ENCODE measurements around the gene MAST3. TPM values are rescaled to one million over a fixed set of nuclear protein-coding genes. Genes with fewer than 3 reads are reported as not detected.
A peak's percentile ranks its signal among the peaks of the same experiment; 100 is the strongest.
"Not testable (repeated sequence)": the region's sequence is repeated elsewhere in the genome, so short reads cannot be mapped to it uniquely, and the experiment has no call there.

MAST3 gene
- total RNA-seq, 1 experiment from 2014 or later, result 14.1 TPM

DNA sequence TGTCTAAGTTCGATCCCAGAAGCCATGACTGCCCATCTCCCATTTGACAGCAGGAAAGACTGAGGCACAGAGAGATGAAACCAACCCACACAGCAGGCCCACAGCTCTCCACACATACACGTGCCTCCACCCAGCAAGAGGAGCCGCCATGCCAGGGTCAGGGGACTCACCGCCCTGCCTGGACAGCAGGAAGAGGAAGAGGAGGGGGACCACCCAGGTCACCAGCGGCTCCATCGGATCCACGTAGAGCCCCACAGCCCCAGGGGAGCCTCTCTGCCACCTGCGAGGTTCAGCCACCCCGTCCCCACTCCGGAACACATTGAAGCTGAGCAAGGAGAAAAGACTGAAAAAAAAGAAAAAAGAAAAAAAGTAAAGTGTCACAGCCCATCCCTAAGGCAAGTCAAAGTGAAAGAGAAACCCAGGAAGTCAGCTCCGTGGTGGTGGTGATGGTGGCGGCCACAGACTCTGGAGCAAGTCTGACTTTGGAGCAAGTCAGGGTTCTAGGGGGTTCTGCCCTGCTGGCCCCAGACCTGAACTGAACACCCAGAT, 10.9 kb upstream of the MAST3 start, which contains the start of gene IL12RB1:
Gene IL12RB1 (minus strand): TSS at position 345 of the 549 bp plus-strand sequence. CDS start 111 bp downstream, at position 234.
- H3K9me2 ChIP-seq (ENCODE audit: insufficient read depth), result no peaks in the 10 kb centered on the region
- H3K27ac ChIP-seq, result no peak within 1 kb of the TSS
- ChIA-PET CTCF (interaction anchor here (0.5 kb wide), 1 partner anchor 216 kb away, joined by 4 read pairs; no protein-coding TSS in a partner anchor), POLR2A (ENCODE audit: unreplicated experiment) (no interaction called here)
- H3F3A ChIP-seq (ENCODE audit: insufficient read depth, low read depth), result peaks cover 14% of the 10 kb centered on the region; the same call in 1 of the 2 replicates
- no peaks in the 10 kb centered on the region for H3K79me2 ChIP-seq (ENCODE audit: low read depth)
- no TSS peak for BruUV-seq (replicated peaks)
- intact Hi-C loops (cut with micrococcal nuclease; ENCODE audit: unreplicated experiment), result no loop called here
- H3K36me3 ChIP-seq (ENCODE audit: low read depth), result no peaks in the 10 kb centered on the region
- DNase-seq, result no peak
- H3K4me1 ChIP-seq (replicated peaks; ENCODE audit: insufficient read depth), result no peaks in the 10 kb centered on the region
- TF ChIP-seq, protein P1, sequence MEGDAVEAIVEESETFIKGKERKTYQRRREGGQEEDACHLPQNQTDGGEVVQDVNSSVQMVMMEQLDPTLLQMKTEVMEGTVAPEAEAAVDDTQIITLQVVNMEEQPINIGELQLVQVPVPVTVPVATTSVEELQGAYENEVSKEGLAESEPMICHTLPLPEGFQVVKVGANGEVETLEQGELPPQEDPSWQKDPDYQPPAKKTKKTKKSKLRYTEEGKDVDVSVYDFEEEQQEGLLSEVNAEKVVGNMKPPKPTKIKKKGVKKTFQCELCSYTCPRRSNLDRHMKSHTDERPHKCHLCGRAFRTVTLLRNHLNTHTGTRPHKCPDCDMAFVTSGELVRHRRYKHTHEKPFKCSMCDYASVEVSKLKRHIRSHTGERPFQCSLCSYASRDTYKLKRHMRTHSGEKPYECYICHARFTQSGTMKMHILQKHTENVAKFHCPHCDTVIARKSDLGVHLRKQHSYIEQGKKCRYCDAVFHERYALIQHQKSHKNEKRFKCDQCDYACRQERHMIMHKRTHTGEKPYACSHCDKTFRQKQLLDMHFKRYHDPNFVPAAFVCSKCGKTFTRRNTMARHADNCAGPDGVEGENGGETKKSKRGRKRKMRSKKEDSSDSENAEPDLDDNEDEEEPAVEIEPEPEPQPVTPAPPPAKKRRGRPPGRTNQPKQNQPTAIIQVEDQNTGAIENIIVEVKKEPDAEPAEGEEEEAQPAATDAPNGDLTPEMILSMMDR (conservative IDR thresholded peaks at IDR 0.05), result no peak
- no peak for TF ChIP-seq EZH2 (IDR thresholded peaks at IDR 0.05; ENCODE audit: low read depth)
- no peak within 1 kb of the TSS for H3K4me3 ChIP-seq
- 0 out of 2 replicates have a peak within 1 kb of the TSS, but pooled peaks have one; percentile 61 for H2AFZ ChIP-seq
- no peaks in the 10 kb centered on the region; the same call in 1 of the 2 replicates for H3K27me3 ChIP-seq (ENCODE audit: insufficient read depth, low read depth)
- no peaks in the 10 kb centered on the region for H4K20me1 ChIP-seq (ENCODE audit: insufficient read depth)
- peak within 1 kb of the TSS; percentile 27; the same call in 1 of the 2 replicates for H3K4me2 ChIP-seq
- no peaks in the 10 kb centered on the region for H3K9me3 ChIP-seq (ENCODE audit: insufficient read depth, low read depth)

DNA sequence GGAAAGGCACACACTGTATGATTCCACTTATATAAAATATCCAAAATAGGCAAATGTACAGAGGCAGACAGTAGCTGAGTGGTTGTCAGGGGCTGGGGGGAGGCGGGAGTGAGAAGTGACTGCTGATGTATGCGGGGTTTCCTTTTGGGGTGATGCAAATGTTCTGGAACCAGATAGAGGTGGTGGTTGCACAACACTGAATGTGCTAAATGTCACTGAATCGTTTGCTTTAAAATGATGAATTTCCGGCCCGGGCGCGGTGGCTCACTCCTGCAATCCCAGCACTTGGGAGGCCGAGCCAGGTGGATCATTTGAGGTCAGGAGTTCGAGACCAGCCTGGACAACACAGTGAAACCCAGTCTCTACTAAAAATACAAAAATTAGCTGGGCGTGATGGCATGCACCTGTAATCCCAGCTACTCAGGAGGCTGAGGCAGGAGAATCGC, 8.5 kb upstream of the MAST3 start:
- H4K20me1 ChIP-seq (ENCODE audit: insufficient read depth); DNase-seq; H3K9me3 ChIP-seq (ENCODE audit: insufficient read depth, low read depth); intact Hi-C loops (cut with micrococcal nuclease; ENCODE audit: unreplicated experiment); H3K27ac ChIP-seq; H3K4me3 ChIP-seq; POLR2A ChIA-PET (ENCODE audit: unreplicated experiment); H3K79me2 ChIP-seq (ENCODE audit: low read depth); H3K4me2 ChIP-seq; H3K9me2 ChIP-seq (ENCODE audit: insufficient read depth); BruUV-seq (replicated peaks); H3K36me3 ChIP-seq (ENCODE audit: low read depth); H3K27me3 ChIP-seq (ENCODE audit: insufficient read depth, low read depth); H3K4me1 ChIP-seq (replicated peaks; ENCODE audit: insufficient read depth); H2AFZ ChIP-seq: not testable (repeated sequence)
- CTCF ChIA-PET, result interaction anchor here (0.7 kb wide), 1 partner anchor 77 kb away, joined by 3 read pairs; no protein-coding TSS in a partner anchor
- H3F3A ChIP-seq (ENCODE audit: insufficient read depth, low read depth), result peaks cover 14% of the 10 kb centered on the region; the same call in 1 of the 2 replicates

DNA sequence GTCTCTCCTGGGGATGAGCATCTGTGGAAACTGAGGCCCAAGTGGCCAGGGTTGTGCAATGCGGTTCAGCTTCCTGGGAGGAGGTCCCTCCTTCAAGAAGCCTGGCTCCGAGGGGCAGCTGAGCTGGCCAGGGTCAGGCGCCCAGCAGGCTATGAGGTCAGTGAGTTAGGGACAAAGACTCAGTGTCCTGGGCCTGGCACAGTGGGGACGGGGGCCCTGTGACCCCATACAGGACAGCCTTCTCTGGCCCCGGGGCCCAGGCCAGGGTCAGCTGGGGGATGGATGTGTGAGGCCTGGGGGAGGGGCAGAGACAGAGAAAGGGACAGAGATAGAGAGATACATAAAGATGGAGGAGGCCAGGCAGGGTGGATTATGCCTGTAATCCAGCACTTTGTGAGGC, 7.9 kb upstream of the MAST3 start:
- no peaks in the 10 kb centered on the region for H3K9me3 ChIP-seq (ENCODE audit: insufficient read depth, low read depth)
- H3K36me3 ChIP-seq (ENCODE audit: low read depth), result no peaks in the 10 kb centered on the region
- no peak overlapping the region for H3K4me2 ChIP-seq
- BruUV-seq (replicated peaks), result no TSS peak
- ChIA-PET POLR2A (ENCODE audit: unreplicated experiment) (interaction anchor here (0.7 kb wide), 1 partner anchor 1280 kb away, joined by 3 read pairs; no protein-coding TSS in a partner anchor), CTCF (interaction anchor here (0.7 kb wide), 1 partner anchor 76 kb away, joined by 3 read pairs; no protein-coding TSS in a partner anchor)
- DNase-seq, result no peak
- H3K79me2 ChIP-seq (ENCODE audit: low read depth), result no peaks in the 10 kb centered on the region
- H4K20me1 ChIP-seq (ENCODE audit: insufficient read depth), result no peaks in the 10 kb centered on the region
- H3K27ac ChIP-seq, result no peak overlapping the region
- no peak for TF ChIP-seq EZH2 (IDR thresholded peaks at IDR 0.05; ENCODE audit: low read depth)
- TF ChIP-seq, protein P1 (conservative IDR thresholded peaks at IDR 0.05), result no peak
- peaks cover 18% of the 10 kb centered on the region; the same call in 1 of the 2 replicates for H3F3A ChIP-seq (ENCODE audit: insufficient read depth, low read depth)
- no peaks in the 10 kb centered on the region for H3K4me1 ChIP-seq (replicated peaks; ENCODE audit: insufficient read depth)
- no peaks in the 10 kb centered on the region for H3K27me3 ChIP-seq (ENCODE audit: insufficient read depth, low read depth)
- H3K9me2 ChIP-seq (ENCODE audit: insufficient read depth), result no peaks in the 10 kb centered on the region
- no peak overlapping the region for H3K4me3 ChIP-seq
- H2AFZ ChIP-seq, result no peak overlapping the region
- intact Hi-C loops (cut with micrococcal nuclease; ENCODE audit: unreplicated experiment), result no loop called here

Measured in PC-9 (cell line).